OCI-LY7 (cell line): ENCODE results near the gene PARD3. TPM values are rescaled to one million over a fixed set of nuclear protein-coding genes. Genes with fewer than 3 reads are reported as not detected.
"Not testable (repeated sequence)": the region's sequence is repeated elsewhere in the genome, so short reads cannot be mapped to it uniquely, and the experiment has no call there.

ENCODE experiments used
- BruUV-seq: library from RNA; stranded (reverse); fragments of 400-500 nt; replicated peaks from 2 replicates; lab custom pipeline; 2021; lab: Mats Ljungman, UMichigan
- CTCF ChIA-PET: fragments of 300-600 bp; sonication (Branson Sonifier 250); formaldehyde crosslinking; loops from one replicate; lab custom pipeline; 2022; ENCODE audit warnings: antibody characterized with exemption; ENCODE audit not compliant: unreplicated experiment; lab: Charles Lee
- POLR2A ChIA-PET: fragments of 300-600 bp; sonication (Branson Sonifier 250); formaldehyde crosslinking; loops from one replicate; lab custom pipeline; 2022; ENCODE audit warnings: antibody characterized with exemption; lab: Charles Lee
- DNase-seq: peaks from one replicate; pipeline ENCODE4 v3.0.0-alpha.2; 2015; ENCODE audit warnings: low spot score
- H2AFZ ChIP-seq: fragments of 200-600 bp; sonication (generic), shearing (Covaris generic); 2 replicates; pipeline ENCODE4 v1.6.1; 2014; ENCODE audit warnings: mild to moderate bottlenecking, antibody characterized with exemption, low read length, moderate library complexity
- H3K27ac ChIP-seq: fragments of 200-600 bp; sonication (generic); 2 replicates; pipeline ENCODE4 v1.5.1; 2014; ENCODE audit warnings: mixed run types, low read depth, mild to moderate bottlenecking, moderate library complexity, low read length, inconsistent platforms; ENCODE audit not compliant: poor library complexity, severe bottlenecking
- H3K36me3 ChIP-seq: fragments of 200-600 bp; sonication (generic); 2 replicates; pipeline ENCODE4 v1.6.1; 2014; ENCODE audit warnings: mild to moderate bottlenecking, antibody characterized with exemption, low read length, moderate library complexity, mixed read lengths; ENCODE audit not compliant: insufficient read depth
- H3K4me1 ChIP-seq: fragments of 200-600 bp; sonication (generic); 2 replicates; pipeline ENCODE4 v1.5.1; 2014; ENCODE audit warnings: mild to moderate bottlenecking, low read length; ENCODE audit not compliant: insufficient read depth, poor library complexity, severe bottlenecking
- H3K4me2 ChIP-seq: fragments of 200-600 bp; sonication (generic); 2 replicates; pipeline ENCODE4 v1.6.1; 2014; ENCODE audit warnings: mild to moderate bottlenecking, low read length
- H3K4me3 ChIP-seq: fragments of 200-600 bp; sonication (generic); 2 replicates; pipeline ENCODE4 v1.5.1; 2014; ENCODE audit warnings: mild to moderate bottlenecking, low read depth, low read length; ENCODE audit not compliant: poor library complexity, severe bottlenecking
- H3K79me2 ChIP-seq: fragments of 200-600 bp; sonication (generic); 2 replicates; pipeline ENCODE4 v1.6.1; 2016; ENCODE audit warnings: low read depth, mild to moderate bottlenecking, low read length, moderate library complexity, mixed read lengths; ENCODE audit not compliant: insufficient read depth
- H3K9me2 ChIP-seq: fragments of 200-600 bp; sonication (generic); 2 replicates; pipeline ENCODE4 v1.6.1; 2016; ENCODE audit warnings: mild to moderate bottlenecking, low read length, mixed read lengths; ENCODE audit not compliant: insufficient read depth
- H3K9me3 ChIP-seq: fragments of 200-600 bp; sonication (generic); 2 replicates; pipeline ENCODE4 v1.6.1; 2014; ENCODE audit warnings: mild to moderate bottlenecking, mixed run types, low read length, mixed read lengths
- H4K20me1 ChIP-seq: fragments of 200-600 bp; sonication (generic); 2 replicates; pipeline ENCODE4 v1.6.1; 2014; ENCODE audit warnings: mild to moderate bottlenecking, antibody characterized with exemption, low read length, moderate library complexity, mixed read lengths; ENCODE audit not compliant: insufficient read depth
- CTCF ChIP-seq: fragments of 200-600 bp; sonication (generic); conservative IDR thresholded peaks from 2 replicates; pipeline ENCODE4 v1.5.1; 2014; ENCODE audit warnings: mild to moderate bottlenecking, antibody characterized with exemption, low read length, moderate library complexity, mixed read lengths
- EZH2phosphoT487 ChIP-seq: fragments of 200-600 bp; sonication (generic); IDR thresholded peaks from 2 replicates; pipeline ENCODE4 v1.6.1; 2018; ENCODE audit warnings: low read depth, borderline replicate concordance, mild to moderate bottlenecking, mixed run types, antibody characterized with exemption, low read length, moderate library complexity, mixed read lengths
- intact Hi-C: fragments of 100-400 bp; cut with micrococcal nuclease; formaldehyde crosslinking; loops from one replicate; pipeline ENCODE4 v1.10.0; 2022; ENCODE audit not compliant: unreplicated experiment
- total RNA-seq, 2 experiments: library from RNA; depleted of rRNA in 1 of 2; stranded (reverse); fragments of >200 nt in 1 of 2; shearing (Covaris generic) in 1 of 2; gene quantifications; 2 replicates each; pipeline ENCODE4 v1.2.3, GENCODE V29; 2014 to 2022

Gene PARD3
- total RNA-seq, 2 experiments from 2014 or later: not detected

DNA sequence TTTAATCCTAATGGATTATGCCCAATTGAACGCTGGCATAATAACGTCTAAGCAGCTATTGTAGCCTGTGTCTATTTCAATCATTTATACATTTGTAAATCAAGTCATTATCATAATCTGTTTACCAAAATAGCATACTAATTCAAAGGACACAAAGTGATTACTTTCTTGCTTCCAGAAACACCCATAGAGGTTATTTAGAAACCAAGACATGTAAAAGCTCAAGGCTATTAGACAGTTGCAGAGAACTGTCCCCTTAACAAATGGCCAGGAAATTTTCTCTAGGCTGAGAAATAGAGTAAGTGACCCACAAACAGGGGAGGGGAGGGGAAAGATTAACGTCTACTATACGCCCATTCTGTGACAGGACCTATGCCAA is 455.7 kb downstream of the PARD3 start:
- BruUV-seq: no TSS peak
- intact Hi-C loops: no loop called here
- no peaks in the 10 kb centered on the region for H4K20me1 ChIP-seq
- no peaks in the 10 kb centered on the region for H3K36me3 ChIP-seq
- no peaks in the 10 kb centered on the region for H3K4me1 ChIP-seq
- DNase-seq: no peak
- ChIA-PET POLR2A (interaction anchor here (0.6 to 1.3 kb wide), 2 partner anchors 15 to 1055 kb away, joined by 3 read pairs; no protein-coding TSS in a partner anchor), CTCF (no interaction called here)
- no peak overlapping the region for H3K4me3 ChIP-seq
- H2AFZ ChIP-seq: no peak overlapping the region
- H3K4me2 ChIP-seq: no peak overlapping the region
- H3K27ac ChIP-seq: no peak overlapping the region
- H3K9me3 ChIP-seq: no peaks in the 10 kb centered on the region
- H3K79me2 ChIP-seq: no peaks in the 10 kb centered on the region
- no peak for TF ChIP-seq CTCF
- TF ChIP-seq EZH2phosphoT487: no peak
- H3K9me2 ChIP-seq: no peaks in the 10 kb centered on the region

DNA sequence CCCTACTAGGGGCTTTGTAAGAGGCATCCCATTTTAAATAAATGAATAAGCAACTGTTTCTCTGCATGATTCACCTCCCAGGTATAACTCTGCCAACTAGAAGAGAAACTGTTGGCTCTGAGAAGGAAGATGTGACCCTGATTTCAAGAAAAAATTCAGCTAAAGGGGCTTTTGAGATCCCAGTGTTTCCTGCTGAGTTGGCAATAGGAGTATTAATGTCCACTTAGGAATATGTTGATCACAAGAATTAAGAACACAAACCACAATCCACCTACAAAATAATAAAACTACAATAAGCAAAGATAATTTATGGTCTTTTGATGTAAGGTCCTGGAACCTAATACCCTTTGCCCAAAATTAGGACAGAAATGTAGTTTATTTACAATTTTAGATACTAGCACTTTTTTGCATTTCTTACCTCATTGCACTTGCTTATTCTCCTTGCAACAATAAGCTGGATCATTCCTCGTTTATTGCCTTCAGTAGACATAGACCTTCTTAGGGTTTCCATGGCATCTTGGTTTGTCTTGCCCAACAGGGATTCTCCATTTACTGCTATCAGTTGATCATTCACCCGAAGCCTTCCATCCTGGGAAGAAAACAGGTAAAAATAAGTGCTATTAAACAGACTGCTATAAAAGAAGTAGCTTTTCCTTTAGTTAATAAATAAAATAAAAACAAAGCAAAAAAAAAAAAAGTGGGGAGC is 456.2 kb downstream of the PARD3 start:
- H3K27ac ChIP-seq: no peak overlapping the region
- no peaks in the 10 kb centered on the region for H3K79me2 ChIP-seq
- H3K4me1 ChIP-seq: no peaks in the 10 kb centered on the region
- no peak for DNase-seq
- TF ChIP-seq EZH2phosphoT487: no peak
- no peak for TF ChIP-seq CTCF
- H3K4me2 ChIP-seq: no peak overlapping the region
- H4K20me1 ChIP-seq: no peaks in the 10 kb centered on the region
- no peaks in the 10 kb centered on the region for H3K9me3 ChIP-seq
- H3K4me3 ChIP-seq: no peak overlapping the region
- H2AFZ ChIP-seq: no peak overlapping the region
- intact Hi-C loops: no loop called here
- H3K36me3 ChIP-seq: no peaks in the 10 kb centered on the region
- ChIA-PET CTCF (no interaction called here), POLR2A (interaction anchor here (0.6 to 1.3 kb wide), 2 partner anchors 14 to 1054 kb away, joined by 3 read pairs; no protein-coding TSS in a partner anchor)
- no TSS peak for BruUV-seq
- no peaks in the 10 kb centered on the region for H3K9me2 ChIP-seq

DNA sequence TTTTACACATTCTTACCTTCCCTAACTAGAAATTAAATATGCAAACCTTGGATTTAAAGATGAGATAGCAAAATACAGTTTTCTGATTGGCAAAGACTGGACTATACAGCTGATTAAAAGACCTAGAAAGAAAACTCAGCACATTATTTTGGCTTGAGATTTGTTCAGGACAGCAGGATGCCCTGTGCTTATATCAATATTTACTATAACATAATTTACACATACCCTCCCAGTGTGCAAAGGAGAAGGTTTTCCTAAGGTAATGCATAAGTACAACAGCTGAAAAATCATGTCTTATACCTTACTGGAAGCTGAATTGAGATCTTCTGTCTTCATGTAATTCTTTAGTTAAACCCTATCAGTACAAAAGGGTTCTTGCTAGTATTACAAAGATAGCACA is 458.6 kb downstream of the PARD3 start:
- H3K9me3 ChIP-seq: no peaks in the 10 kb centered on the region
- ChIA-PET POLR2A (interaction anchor here (0.6 to 0.7 kb wide), 3 partner anchors 11 to 229 kb away, joined by 3 to 4 read pairs (median 3); no protein-coding TSS in a partner anchor), CTCF (no interaction called here)
- no peak overlapping the region for H3K27ac ChIP-seq
- H3K36me3 ChIP-seq: no peaks in the 10 kb centered on the region
- intact Hi-C loops: no loop called here
- no peak overlapping the region for H3K4me3 ChIP-seq
- H2AFZ ChIP-seq: no peak overlapping the region
- TF ChIP-seq EZH2phosphoT487: no peak
- TF ChIP-seq CTCF: no peak
- BruUV-seq: no TSS peak
- no peak for DNase-seq
- H4K20me1 ChIP-seq: no peaks in the 10 kb centered on the region
- no peaks in the 10 kb centered on the region for H3K4me1 ChIP-seq
- H3K4me2 ChIP-seq: no peak overlapping the region
- H3K79me2 ChIP-seq: no peaks in the 10 kb centered on the region
- no peaks in the 10 kb centered on the region for H3K9me2 ChIP-seq

- BruUV-seq, H3K9me3 ChIP-seq, H3K79me2 ChIP-seq, H2AFZ ChIP-seq, DNase-seq, intact Hi-C loops, H3K4me1 ChIP-seq, CTCF ChIA-PET, H3K4me3 ChIP-seq, POLR2A ChIA-PET, H3K36me3 ChIP-seq, H3K9me2 ChIP-seq, H3K27ac ChIP-seq, H3K4me2 ChIP-seq, H4K20me1 ChIP-seq: not testable (repeated sequence)
Observed at GRCh38 chr10:34353530-34353929, 461.6 kb downstream of the PARD3 start.
